Trophoblast cell (in vitro differentiated cells and primary cell): ENCODE results near the gene FAM241A. TPM values are rescaled to one million over a fixed set of nuclear protein-coding genes. Genes with fewer than 3 reads are reported as not detected.

ENCODE experiments used
- DNase-seq, 2 donors: peaks; one replicate each; pipeline ENCODE4 v3.0.0-alpha.2; 2016
- H2AFZ ChIP-seq: 2 replicates; pipeline ENCODE4 v1.6.1; 2013; ENCODE audit warnings: low read length, moderate library complexity, mild to moderate bottlenecking; ENCODE audit not compliant: insufficient read depth, poor library complexity
- H2AK5ac ChIP-seq: 2 replicates; pipeline ENCODE4 v1.6.1; 2013; ENCODE audit warnings: mild to moderate bottlenecking, low read length
- H2BK120ac ChIP-seq: 2 replicates; pipeline ENCODE4 v1.6.1; 2013; ENCODE audit warnings: low read length, mild to moderate bottlenecking, moderate library complexity; ENCODE audit not compliant: insufficient read depth, poor library complexity
- H2BK12ac ChIP-seq: 2 replicates; pipeline ENCODE4 v1.6.1; 2013; ENCODE audit warnings: mild to moderate bottlenecking, low read length, moderate library complexity
- H2BK5ac ChIP-seq: 2 replicates; pipeline ENCODE4 v1.6.1; 2013; ENCODE audit warnings: low read length, low read depth, moderate library complexity, mild to moderate bottlenecking; ENCODE audit not compliant: poor library complexity
- H3K14ac ChIP-seq: 2 replicates; pipeline ENCODE4 v1.6.1; 2013; ENCODE audit warnings: mild to moderate bottlenecking, low read length
- H3K18ac ChIP-seq: 2 replicates; pipeline ENCODE4 v1.6.1; 2013; ENCODE audit warnings: mild to moderate bottlenecking, low read length
- H3K23ac ChIP-seq: 2 replicates; pipeline ENCODE4 v1.6.1; 2013; ENCODE audit warnings: low read length
- H3K27ac ChIP-seq: 2 replicates; pipeline ENCODE4 v1.5.1; 2013; ENCODE audit warnings: low read depth, mild to moderate bottlenecking, inconsistent platforms, low read length, moderate library complexity
- H3K27me3 ChIP-seq: 2 replicates; pipeline ENCODE4 v1.6.1; 2013; ENCODE audit warnings: inconsistent platforms, mild to moderate bottlenecking, low read length, moderate library complexity; ENCODE audit not compliant: insufficient read depth
- H3K36me3 ChIP-seq, 2 experiments: 1 replicate in 1 of 2; 2 replicates in 1 of 2; pipeline ENCODE4 v1.6.1; 2013; ENCODE audit warnings: low read length in 2 of 2, mild to moderate bottlenecking in 2 of 2, moderate library complexity in 1 of 2; ENCODE audit not compliant: insufficient read depth in 2 of 2, control insufficient read depth in 1 of 2
- H3K4ac ChIP-seq: 2 replicates; pipeline ENCODE4 v1.6.1; 2013; ENCODE audit warnings: low read depth, mild to moderate bottlenecking, low read length, moderate library complexity
- H3K4me1 ChIP-seq, 2 experiments: 1 replicate in 1 of 2; 2 replicates in 1 of 2; pipeline ENCODE4 v1.6.1; 2013; ENCODE audit warnings: low read length in 2 of 2, mild to moderate bottlenecking in 2 of 2, moderate library complexity in 1 of 2; ENCODE audit not compliant: insufficient read depth in 2 of 2, control insufficient read depth in 1 of 2
- H3K4me2 ChIP-seq: 2 replicates; pipeline ENCODE4 v1.6.1; 2013; ENCODE audit warnings: inconsistent platforms, mild to moderate bottlenecking, low read length, moderate library complexity
- H3K4me3 ChIP-seq: 2 replicates; pipeline ENCODE4 v1.5.1; 2013; ENCODE audit warnings: mild to moderate bottlenecking, low read depth, low read length, inconsistent platforms
- H3K79me1 ChIP-seq: one replicate; pipeline ENCODE4 v1.6.1; 2013; ENCODE audit warnings: low read length
- H3K79me2 ChIP-seq: 2 replicates; pipeline ENCODE4 v1.6.1; 2013; ENCODE audit warnings: low read length, mild to moderate bottlenecking; ENCODE audit not compliant: control insufficient read depth, insufficient read depth, poor library complexity
- H3K9ac ChIP-seq: 2 replicates; pipeline ENCODE4 v1.6.1; 2013; ENCODE audit warnings: mild to moderate bottlenecking, low read length
- H3K9me3 ChIP-seq: 2 replicates; pipeline ENCODE4 v1.6.1; 2013; ENCODE audit warnings: low read depth, mild to moderate bottlenecking, control low read depth, inconsistent platforms, low read length; ENCODE audit not compliant: insufficient read depth
- H4K12ac ChIP-seq: 2 replicates; pipeline ENCODE4 v1.6.1; 2013; ENCODE audit warnings: low read depth, mild to moderate bottlenecking, low read length, moderate library complexity
- H4K8ac ChIP-seq: 2 replicates; pipeline ENCODE4 v1.6.1; 2013; ENCODE audit warnings: low read depth, mild to moderate bottlenecking, low read length, moderate library complexity
- H4K91ac ChIP-seq: one replicate; pipeline ENCODE4 v1.6.1; 2013; ENCODE audit warnings: low read depth, mild to moderate bottlenecking, low read length, moderate library complexity
- WGBS: extraction: QIAGEN DNeasy Blood & Tissue Kit; methylation state at CpG from one replicate; pipeline ENCODE4 v1.1.7; 2013; ENCODE audit warnings: missing lambda C conversion rate; ENCODE audit not compliant: insufficient read length, insufficient coverage; ENCODE audit errors: extremely low coverage; 5-methylcytosine and 5-hydroxymethylcytosine counted together
- polyA plus RNA-seq: library from polyadenylated mRNA; stranded (reverse); fragments of 200-250 nt; gene quantifications from 2 replicates; pipeline ENCODE4 v1.2.3, GENCODE V29; 2013

FAM241A gene
- 0.79 and 0.90 TPM in 2 replicates for polyA plus RNA-seq

GRCh38 chr4:112145326-112145789 is at the start of gene FAM241A:
Gene FAM241A (plus strand): TSS chr4:112145454. CDS start chr4:112145581, 127 bp downstream.
- no peak within 1 kb of the TSS for H3K18ac ChIP-seq
- H2AK5ac ChIP-seq, result no peak within 1 kb of the TSS
- H2AFZ ChIP-seq, result peak within 1 kb of the TSS; percentile 77
- no peak within 1 kb of the TSS for H3K4ac ChIP-seq
- no peaks in the 10 kb centered on the region for H3K36me3 ChIP-seq
- H4K91ac ChIP-seq, result no peak within 1 kb of the TSS
- no peaks in the 10 kb centered on the region for H3K4me1 ChIP-seq
- H3K14ac ChIP-seq, result no peak within 1 kb of the TSS
- H3K4me3 ChIP-seq, result peak within 1 kb of the TSS; percentile 96
- H3K23ac ChIP-seq, result no peak within 1 kb of the TSS
- no CpG with 5 or more reads among the region's 70 CpGs for WGBS
- no peak within 1 kb of the TSS for H2BK120ac ChIP-seq
- H3K27ac ChIP-seq, result no peak within 1 kb of the TSS
- peak within 1 kb of the TSS; percentile 88 for H3K4me2 ChIP-seq
- H3K9me3 ChIP-seq, result peaks cover 2% of the 10 kb centered on the region
- H4K12ac ChIP-seq, result no peak within 1 kb of the TSS
- no peak within 1 kb of the TSS for H2BK12ac ChIP-seq
- H4K8ac ChIP-seq, result peak within 1 kb of the TSS; percentile 53
- peak within 1 kb of the TSS; percentile 73 for H3K9ac ChIP-seq
- no peaks in the 10 kb centered on the region for H3K79me2 ChIP-seq
- H3K79me1 ChIP-seq, result no peaks in the 10 kb centered on the region
- peak; percentile 60 to 77 for DNase-seq
- H2BK5ac ChIP-seq, result no peak within 1 kb of the TSS
- no peaks in the 10 kb centered on the region for H3K27me3 ChIP-seq

GRCh38 chr4:112098841-112099530 is 46.3 kb upstream of the FAM241A start:
- H3K27me3 ChIP-seq, result no peaks in the 10 kb centered on the region
- H3K4ac ChIP-seq, result no peak overlapping the region
- no peak overlapping the region for H3K4me2 ChIP-seq
- no peaks in the 10 kb centered on the region for H3K4me1 ChIP-seq
- no peaks in the 10 kb centered on the region for H3K79me1 ChIP-seq
- H3K79me2 ChIP-seq, result no peaks in the 10 kb centered on the region
- H3K18ac ChIP-seq, result no peak overlapping the region
- H3K14ac ChIP-seq, result no peak overlapping the region
- no peak overlapping the region for H4K12ac ChIP-seq
- no CpG with 5 or more reads among the region's 4 CpGs for WGBS
- no peak overlapping the region for H3K27ac ChIP-seq
- H2AFZ ChIP-seq, result no peak overlapping the region
- no peak overlapping the region for H3K23ac ChIP-seq
- peak in 1 of 2 donors; percentile 5 for DNase-seq
- no peak overlapping the region for H3K4me3 ChIP-seq
- H3K9ac ChIP-seq, result no peak overlapping the region
- H4K91ac ChIP-seq, result no peak overlapping the region
- H3K36me3 ChIP-seq, result no peaks in the 10 kb centered on the region
- H3K9me3 ChIP-seq, result no peaks in the 10 kb centered on the region
- no peak overlapping the region for H2BK12ac ChIP-seq
- H2BK120ac ChIP-seq, result no peak overlapping the region
- H2AK5ac ChIP-seq, result no peak overlapping the region
- H2BK5ac ChIP-seq, result no peak overlapping the region
- H4K8ac ChIP-seq, result no peak overlapping the region

- H3K79me1 ChIP-seq, result no peaks in the 10 kb centered on the region
- no peak overlapping the region for H3K4me3 ChIP-seq
- H3K4ac ChIP-seq, result no peak overlapping the region
- no peak overlapping the region for H2BK120ac ChIP-seq
- peak in 1 of 2 donors; percentile 69 for DNase-seq
- H3K79me2 ChIP-seq, result no peaks in the 10 kb centered on the region
- no peak overlapping the region for H3K27ac ChIP-seq
- no peak overlapping the region for H4K91ac ChIP-seq
- H2AK5ac ChIP-seq, result no peak overlapping the region
- no peaks in the 10 kb centered on the region for H3K36me3 ChIP-seq
- no peak overlapping the region for H3K9ac ChIP-seq
- H3K23ac ChIP-seq, result no peak overlapping the region
- no peak overlapping the region for H4K12ac ChIP-seq
- H2BK12ac ChIP-seq, result no peak overlapping the region
- H4K8ac ChIP-seq, result no peak overlapping the region
- no peak overlapping the region for H3K4me2 ChIP-seq
- no peak overlapping the region for H2BK5ac ChIP-seq
- no peak overlapping the region for H3K14ac ChIP-seq
- H3K9me3 ChIP-seq, result no peaks in the 10 kb centered on the region
- H2AFZ ChIP-seq, result no peak overlapping the region
- WGBS, result no CpG with 5 or more reads among the region's 5 CpGs
- H3K4me1 ChIP-seq, result no peaks in the 10 kb centered on the region
- no peak overlapping the region for H3K18ac ChIP-seq
- no peaks in the 10 kb centered on the region for H3K27me3 ChIP-seq
These were observed 45.5 kb upstream of the FAM241A start for GRCh38 chr4:112099701-112100297.

- H4K12ac ChIP-seq, result no peak overlapping the region
- no peak overlapping the region for H4K91ac ChIP-seq
- no CpG with 5 or more reads among the region's 6 CpGs for WGBS
- H3K36me3 ChIP-seq, result no peaks in the 10 kb centered on the region
- no peak overlapping the region for H2BK120ac ChIP-seq
- no peaks in the 10 kb centered on the region for H3K27me3 ChIP-seq
- H3K23ac ChIP-seq, result no peak overlapping the region
- no peaks in the 10 kb centered on the region for H3K79me1 ChIP-seq
- H2BK5ac ChIP-seq, result no peak overlapping the region
- H2AK5ac ChIP-seq, result no peak overlapping the region
- no peak overlapping the region for H3K4me3 ChIP-seq
- H4K8ac ChIP-seq, result no peak overlapping the region
- H2BK12ac ChIP-seq, result no peak overlapping the region
- H3K4ac ChIP-seq, result no peak overlapping the region
- H3K79me2 ChIP-seq, result no peaks in the 10 kb centered on the region
- DNase-seq, result no peak
- no peak overlapping the region for H3K27ac ChIP-seq
- no peak overlapping the region for H3K14ac ChIP-seq
- H3K9ac ChIP-seq, result no peak overlapping the region
- no peak overlapping the region for H2AFZ ChIP-seq
- no peaks in the 10 kb centered on the region for H3K4me1 ChIP-seq
- no peaks in the 10 kb centered on the region for H3K9me3 ChIP-seq
- H3K18ac ChIP-seq, result no peak overlapping the region
- H3K4me2 ChIP-seq, result no peak overlapping the region
These were observed 42.3 kb upstream of the FAM241A start for GRCh38 chr4:112102875-112103370.
